Myocyte (in vitro differentiated cells): ENCODE results near the gene CCR9. TPM values are rescaled to one million over a fixed set of nuclear protein-coding genes. Genes with fewer than 3 reads are reported as not detected.
A peak's percentile ranks its signal among the peaks of the same experiment; 100 is the strongest.
"Not testable (repeated sequence)": the region's sequence is repeated elsewhere in the genome, so short reads cannot be mapped to it uniquely, and the experiment has no call there.

Experiments
- DNase-seq: peaks from one replicate; pipeline ENCODE4 v3.0.0-alpha.2; 2012; ENCODE audit warnings: low read depth
- polyA plus RNA-seq: library from polyadenylated mRNA; unstranded; fragments of >200 nt; gene quantifications from one replicate; pipeline ENCODE4 v1.2.1, GENCODE V29; 2012; ENCODE audit warnings: missing spikeins
- total RNA-seq: library from RNA; depleted of rRNA; stranded (reverse); fragments of >200 nt; gene quantifications from 2 replicates; pipeline ENCODE4 v1.2.3, GENCODE V29; 2014

Gene CCR9
- total RNA-seq: not detected in 2 replicates
- not detected for polyA plus RNA-seq

GRCh38 chr3:45885979-45886705 is at the start of gene CCR9:
TSS of gene CCR9 (plus strand) at chr3:45886543. CDS start at chr3:45894934, 8,391 bp downstream.
- DNase-seq: no peak

GRCh38 chr3:45838466-45838865 is 47.9 kb upstream of the CCR9 start:
- no peak for DNase-seq

GRCh38 chr3:45841420-45841756 is 45.0 kb upstream of the CCR9 start:
- peak; percentile 45 for DNase-seq

- peak; percentile 98 for DNase-seq
Observed at GRCh38 chr3:45841757-45842491, 44.4 kb upstream of the CCR9 start, which contains the start of gene LZTFL1. TSS of gene LZTFL1 (minus strand) at chr3:45842119. CDS start at chr3:45841991, 128 bp downstream.

GRCh38 chr3:45842851-45843625 is 43.3 kb upstream of the CCR9 start:
- no peak for DNase-seq

GRCh38 chr3:45844616-45845015 is 41.7 kb upstream of the CCR9 start:
- no peak for DNase-seq

GRCh38 chr3:45848392-45848791 is 38.0 kb upstream of the CCR9 start:
- no peak for DNase-seq

- DNase-seq: no peak
Observed at GRCh38 chr3:45852828-45853227, 33.5 kb upstream of the CCR9 start.

GRCh38 chr3:45856323-45856722 is 30.0 kb upstream of the CCR9 start:
- not testable (repeated sequence) for DNase-seq

GRCh38 chr3:45857024-45857423 is 29.3 kb upstream of the CCR9 start:
- not testable (repeated sequence) for DNase-seq

GRCh38 chr3:45858809-45859543 is 27.4 kb upstream of the CCR9 start:
- no peak for DNase-seq

GRCh38 chr3:45860481-45860880 is 25.9 kb upstream of the CCR9 start:
- DNase-seq: no peak

- no peak for DNase-seq
Observed at GRCh38 chr3:45861043-45861719, 25.2 kb upstream of the CCR9 start.

- DNase-seq: no peak
Observed at GRCh38 chr3:45864760-45865519, 21.4 kb upstream of the CCR9 start.

GRCh38 chr3:45865563-45865962 is 20.8 kb upstream of the CCR9 start:
- DNase-seq: no peak

GRCh38 chr3:45868213-45868612 is 18.1 kb upstream of the CCR9 start:
- no peak for DNase-seq

GRCh38 chr3:45868650-45869049 is 17.7 kb upstream of the CCR9 start:
- no peak for DNase-seq

GRCh38 chr3:45869638-45870037 is 16.7 kb upstream of the CCR9 start:
- no peak for DNase-seq

GRCh38 chr3:45870099-45870498 is 16.2 kb upstream of the CCR9 start:
- no peak for DNase-seq

GRCh38 chr3:45871780-45872179 is 14.6 kb upstream of the CCR9 start:
- no peak for DNase-seq
